LHCN-M2 (cell line): ENCODE results near the gene TRPM3. TPM values are rescaled to one million over a fixed set of nuclear protein-coding genes. Genes with fewer than 3 reads are reported as not detected.
A peak's percentile ranks its signal among the peaks of the same experiment; 100 is the strongest.
"Not testable (repeated sequence)": the region's sequence is repeated elsewhere in the genome, so short reads cannot be mapped to it uniquely, and the experiment has no call there.

Source experiments
- DNase-seq: peaks from one replicate; pipeline ENCODE4 v3.0.0-alpha.2; 2012; ENCODE audit warnings: low read depth
- total RNA-seq: library from RNA; depleted of rRNA; stranded (reverse); fragments of >200 nt; gene quantifications from 2 replicates; pipeline ENCODE4 v1.2.3, GENCODE V29; 2014

The TRPM3 gene
- total RNA-seq, 1 experiment from 2014 or later = 3.4 TPM

DNA sequence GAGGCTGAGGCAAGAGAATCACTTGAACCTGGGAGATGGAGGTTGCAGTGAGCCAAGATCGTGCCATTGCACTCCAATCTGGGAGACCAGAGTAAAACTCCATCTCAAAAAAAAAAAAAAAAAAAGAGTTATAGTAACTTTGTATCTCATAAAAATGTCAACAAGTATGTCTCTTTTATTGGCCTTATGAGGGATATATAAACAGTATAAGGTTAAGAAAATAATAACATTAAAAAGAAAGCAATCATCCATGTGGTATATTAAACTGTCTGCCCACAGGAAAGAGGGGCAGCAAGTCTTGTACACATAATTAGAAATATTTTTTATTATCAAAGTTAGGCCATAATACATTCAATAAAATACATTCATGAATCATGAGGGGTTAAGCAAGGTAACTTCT, 447.6 kb downstream of the TRPM3 start:
- no peak for DNase-seq

DNA sequence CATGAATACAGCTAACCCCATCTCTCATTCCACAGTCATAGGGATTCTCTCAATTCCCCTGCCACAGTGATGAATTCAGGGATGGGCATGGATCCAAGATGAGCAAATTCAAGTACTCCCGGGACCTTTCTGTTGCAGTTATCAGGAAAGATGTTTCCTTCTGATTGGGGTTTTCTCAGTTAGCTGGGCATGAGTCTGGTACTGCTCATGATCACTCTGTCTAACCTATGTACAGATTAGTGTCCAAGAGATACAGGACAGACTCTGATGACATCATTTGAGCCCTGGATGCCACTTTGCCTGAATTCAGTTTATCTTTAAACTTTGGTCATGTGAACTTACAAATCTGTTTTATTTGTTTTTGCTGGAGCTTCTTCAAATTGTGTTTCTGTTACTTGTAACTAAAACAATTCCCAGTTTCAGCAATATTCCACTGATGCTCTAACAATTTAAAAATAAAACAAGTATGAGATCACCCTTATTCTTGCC, 449.2 kb downstream of the TRPM3 start:
- peak; percentile 68 for DNase-seq

DNA sequence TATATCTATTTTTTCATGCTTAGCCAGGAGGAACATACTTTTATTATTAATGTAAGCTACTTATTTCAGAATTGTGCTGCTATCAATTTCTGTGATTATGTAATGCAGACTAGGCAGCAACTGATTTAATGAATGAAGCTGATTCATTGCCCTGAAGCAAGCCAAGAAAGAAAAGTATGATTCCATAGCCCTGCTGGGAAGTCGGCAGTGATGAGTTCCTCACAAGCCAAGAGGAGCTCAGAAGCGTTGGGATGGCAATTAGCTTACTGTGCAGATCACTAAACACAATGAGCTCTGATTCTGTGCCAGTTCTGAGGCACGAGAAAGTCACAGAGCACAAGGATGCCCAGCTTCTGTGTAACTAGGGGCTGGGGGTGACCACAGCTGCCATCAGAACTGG, 452.7 kb downstream of the TRPM3 start:
- DNase-seq = no peak

DNA sequence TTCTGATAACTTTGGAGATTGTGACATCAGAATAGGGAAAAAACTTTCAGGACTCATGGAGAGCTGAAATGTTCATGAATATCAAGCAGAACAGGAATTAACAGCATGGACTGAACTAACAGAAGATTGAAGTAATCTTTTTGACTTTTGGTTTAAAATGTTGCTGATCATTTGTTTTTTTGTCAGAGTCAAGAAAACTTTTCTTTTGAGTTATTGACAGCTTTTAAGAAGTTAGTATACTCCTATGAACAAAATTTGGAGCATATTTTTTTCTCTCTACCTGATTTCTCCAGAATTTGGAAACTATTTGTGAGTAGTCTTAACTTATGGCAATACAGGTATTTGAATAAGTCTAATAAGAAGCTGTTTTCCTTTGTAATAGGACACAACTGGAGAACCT, 462.7 kb downstream of the TRPM3 start:
- peak; percentile 6 for DNase-seq

DNA sequence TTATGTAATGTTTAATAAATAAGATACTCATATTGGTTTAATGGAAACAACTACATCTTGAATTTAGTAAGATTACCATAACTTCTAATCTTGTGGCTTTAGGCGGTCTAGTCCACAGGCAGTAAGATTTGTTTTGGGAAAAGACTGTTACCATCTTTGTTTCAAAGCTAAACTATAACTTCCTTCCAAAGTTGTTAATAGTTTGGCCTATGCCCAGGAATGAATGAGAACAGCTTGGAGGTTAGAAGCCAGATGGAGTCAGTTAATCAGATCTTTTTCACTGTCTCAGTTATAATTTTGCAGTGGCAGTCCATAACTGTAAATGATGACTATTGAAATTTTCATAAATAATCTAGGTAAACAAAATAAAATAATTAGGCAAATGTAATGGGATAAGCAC, 465.1 kb downstream of the TRPM3 start:
- no peak for DNase-seq

DNA sequence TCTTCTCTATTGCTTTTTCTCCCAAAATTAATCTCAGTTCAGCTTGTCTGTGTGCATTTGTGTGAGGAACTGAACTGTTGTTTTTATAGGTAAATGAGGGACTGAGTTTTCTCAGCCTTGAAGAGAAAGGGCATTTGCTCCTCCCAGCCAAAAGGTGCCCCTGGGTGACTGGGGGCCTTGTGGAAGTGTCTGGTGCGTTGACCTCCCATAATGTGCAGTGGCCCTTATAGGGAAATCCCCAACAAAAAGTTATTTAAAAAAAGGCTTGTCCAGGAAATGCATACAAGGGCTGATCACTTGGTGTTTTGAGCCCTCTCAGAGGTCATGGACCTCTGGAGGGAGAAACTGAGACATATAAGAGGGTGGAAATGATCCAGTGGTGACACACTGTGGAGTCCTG, 467.3 kb downstream of the TRPM3 start:
- no peak for DNase-seq

DNA sequence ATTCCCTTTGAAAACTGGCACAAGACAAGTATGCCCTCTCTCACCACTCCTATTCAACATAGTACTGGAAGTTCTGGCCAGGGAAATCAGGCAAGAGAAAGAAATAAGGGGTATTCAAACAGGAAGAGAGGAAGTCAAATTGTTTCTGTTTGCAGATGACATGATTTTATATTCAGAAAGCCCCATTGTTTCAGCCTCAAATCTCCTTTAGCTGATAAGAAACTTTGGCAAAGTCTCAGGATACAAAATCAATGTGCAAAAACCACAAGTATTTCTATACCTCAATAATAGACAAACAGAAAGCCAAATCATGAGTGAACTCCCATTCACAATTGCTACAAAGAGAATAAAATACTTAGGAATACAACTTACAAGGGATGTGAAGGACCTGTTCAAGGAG, 476.8 kb downstream of the TRPM3 start:
- not testable (repeated sequence) for DNase-seq

DNA sequence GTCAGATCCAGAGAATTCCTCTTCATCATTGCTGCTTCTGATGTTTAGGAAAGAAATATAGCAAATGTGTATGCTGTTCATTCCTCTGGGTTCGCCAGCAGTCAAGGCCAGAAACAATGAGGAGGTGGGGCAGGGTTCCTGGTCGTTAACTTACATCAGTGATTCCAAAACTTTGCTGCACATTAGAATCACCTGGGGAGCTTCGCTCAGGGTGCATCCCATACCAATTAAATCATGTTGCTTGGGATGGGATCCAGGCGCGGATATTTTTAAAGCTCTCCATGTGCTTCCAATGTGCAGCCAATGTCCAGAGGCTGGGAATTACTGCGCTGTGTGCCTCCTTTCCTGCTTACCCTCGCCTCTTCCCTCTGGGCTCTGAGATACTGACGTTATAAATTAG, 479.1 kb downstream of the TRPM3 start:
- no peak for DNase-seq

DNA sequence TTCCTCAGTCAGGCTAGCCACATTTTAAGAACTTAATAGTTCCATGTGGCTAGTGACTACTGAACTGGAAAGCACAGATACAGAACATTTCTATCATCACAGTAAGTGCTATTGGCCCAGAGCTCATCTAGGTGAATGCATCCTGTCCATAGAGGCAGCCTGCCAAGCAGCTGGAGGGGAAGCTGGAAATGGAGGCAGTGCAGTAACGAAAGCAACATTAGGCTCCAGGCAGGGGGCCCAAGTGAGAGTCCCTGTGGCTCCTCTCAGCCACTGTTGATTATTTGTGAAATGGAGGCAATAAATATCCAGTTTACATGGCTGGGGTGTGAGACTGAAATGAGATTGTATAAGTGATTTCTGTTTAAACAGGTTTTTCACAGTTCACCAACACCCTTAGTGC, 479.8 kb downstream of the TRPM3 start:
- DNase-seq = no peak

DNA sequence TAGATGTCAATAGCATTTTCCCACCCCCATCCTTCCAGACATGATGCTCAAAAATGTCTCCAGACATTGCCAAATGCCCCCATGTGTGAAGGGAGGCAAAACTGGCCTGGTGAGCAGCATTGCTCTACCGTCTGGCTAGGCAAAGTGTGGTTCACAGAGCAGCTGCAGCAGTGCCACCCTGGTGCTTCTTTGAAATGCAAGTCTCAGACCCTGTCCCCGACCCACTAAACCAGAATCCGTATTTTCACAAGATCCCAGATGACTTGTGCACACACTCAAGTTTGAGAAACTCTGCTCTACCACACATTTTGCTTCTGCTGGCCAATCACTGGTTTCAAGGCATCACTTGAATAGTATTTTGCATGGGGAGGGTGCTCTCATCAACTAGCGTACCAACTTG, 480.4 kb downstream of the TRPM3 start:
- DNase-seq = no peak

DNA sequence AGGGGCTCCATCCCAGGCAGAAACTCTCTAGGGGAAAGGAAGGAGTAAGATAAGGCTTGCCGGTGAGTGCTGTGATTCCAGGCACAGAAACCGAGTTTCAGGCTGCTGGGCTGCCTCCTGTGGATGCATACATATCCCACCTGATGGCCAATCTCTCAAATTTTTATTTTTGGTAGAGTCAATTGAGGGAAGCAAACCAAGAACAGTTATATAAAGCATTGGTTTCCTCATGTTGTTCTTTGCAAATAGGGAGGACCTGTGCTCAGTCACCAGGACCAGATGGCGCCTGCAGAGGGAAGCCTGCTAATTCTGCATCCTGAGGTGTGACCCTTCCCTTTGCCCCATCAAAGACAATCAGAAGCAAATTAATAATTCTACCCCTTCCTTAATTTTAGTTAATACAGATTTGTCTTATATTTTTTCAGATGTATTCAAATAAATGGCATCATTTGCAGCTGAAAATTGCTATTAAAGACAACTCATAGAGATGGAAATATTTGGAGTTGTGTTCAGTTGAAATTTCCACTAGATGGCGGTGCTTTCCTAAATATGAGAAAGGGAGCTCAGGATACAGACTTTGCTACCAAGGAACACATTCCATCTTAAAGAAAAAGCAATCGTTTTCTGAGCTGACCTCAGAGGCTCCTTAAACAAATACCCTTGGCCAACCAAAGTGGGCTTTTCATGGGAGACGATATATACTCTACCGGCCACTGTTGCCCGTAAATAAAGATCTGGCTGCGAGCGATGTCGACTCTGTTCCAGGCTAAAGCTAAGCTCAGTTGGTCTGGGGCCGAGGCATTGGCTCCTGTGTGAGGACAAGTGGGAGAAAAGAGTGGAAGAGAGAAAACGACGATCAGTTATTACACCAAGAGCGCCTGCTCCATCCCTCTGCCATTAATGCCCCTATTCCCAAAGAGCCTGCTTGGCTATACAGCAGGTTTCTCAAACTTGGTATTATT, 481.3 kb downstream of the TRPM3 start:
- DNase-seq = peak; percentile 55

DNA sequence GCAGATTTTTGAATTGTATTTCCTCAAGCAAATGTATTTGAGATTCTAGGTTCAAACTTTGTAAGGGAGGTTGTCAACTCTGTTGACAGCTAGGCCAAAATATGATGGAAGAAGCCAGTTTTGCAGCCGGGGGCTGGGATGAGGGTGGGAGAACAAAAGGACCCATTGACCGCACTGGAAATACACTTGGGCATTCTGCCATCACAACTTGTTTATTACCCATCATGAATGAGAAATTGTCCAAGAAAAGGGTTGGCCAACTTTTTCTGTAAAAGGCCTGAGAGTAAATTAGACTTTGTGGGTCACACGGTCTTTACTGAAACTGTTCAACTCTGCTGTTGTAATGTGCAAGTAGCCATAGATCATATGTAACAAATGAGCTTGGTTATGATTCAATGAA, 485.6 kb downstream of the TRPM3 start:
- no peak for DNase-seq

DNA sequence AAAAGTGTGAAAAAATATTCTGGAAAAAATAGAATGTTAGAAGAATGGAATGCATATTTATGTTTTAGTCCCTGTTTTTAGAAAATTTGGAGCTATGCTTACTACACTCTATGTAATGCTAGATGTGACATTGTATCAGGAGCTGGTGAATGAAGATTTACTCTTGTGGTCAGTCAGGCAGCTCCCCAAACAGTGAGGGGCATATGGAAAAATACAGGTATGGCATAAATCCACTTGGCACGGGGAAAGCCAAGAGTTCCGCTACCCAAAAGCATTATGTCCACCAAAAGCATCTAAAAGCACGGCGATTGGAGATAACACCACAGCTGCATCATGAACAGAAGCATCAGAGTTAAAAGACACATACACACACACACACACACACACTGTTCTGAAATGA, 486.7 kb downstream of the TRPM3 start:
- DNase-seq = no peak

DNA sequence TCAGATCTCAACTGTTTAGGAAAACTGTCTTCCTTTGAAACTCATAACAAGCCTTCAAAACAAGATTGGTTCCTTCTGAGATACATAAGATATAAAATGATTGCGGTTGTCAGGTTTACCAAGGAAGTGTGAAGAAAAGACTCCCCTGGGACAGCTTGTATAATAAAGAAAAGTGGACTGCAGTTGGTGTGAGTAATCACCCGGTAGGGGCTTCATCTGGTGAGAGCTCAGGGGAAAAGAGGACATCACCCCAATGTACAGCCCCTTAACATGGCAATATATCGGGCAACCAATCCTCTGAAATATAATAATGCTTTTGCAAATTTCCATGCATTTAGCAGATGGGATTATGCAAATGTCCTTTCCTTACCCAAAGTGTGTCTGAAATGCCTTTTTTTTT, 490.4 kb downstream of the TRPM3 start:
- DNase-seq = no peak

DNA sequence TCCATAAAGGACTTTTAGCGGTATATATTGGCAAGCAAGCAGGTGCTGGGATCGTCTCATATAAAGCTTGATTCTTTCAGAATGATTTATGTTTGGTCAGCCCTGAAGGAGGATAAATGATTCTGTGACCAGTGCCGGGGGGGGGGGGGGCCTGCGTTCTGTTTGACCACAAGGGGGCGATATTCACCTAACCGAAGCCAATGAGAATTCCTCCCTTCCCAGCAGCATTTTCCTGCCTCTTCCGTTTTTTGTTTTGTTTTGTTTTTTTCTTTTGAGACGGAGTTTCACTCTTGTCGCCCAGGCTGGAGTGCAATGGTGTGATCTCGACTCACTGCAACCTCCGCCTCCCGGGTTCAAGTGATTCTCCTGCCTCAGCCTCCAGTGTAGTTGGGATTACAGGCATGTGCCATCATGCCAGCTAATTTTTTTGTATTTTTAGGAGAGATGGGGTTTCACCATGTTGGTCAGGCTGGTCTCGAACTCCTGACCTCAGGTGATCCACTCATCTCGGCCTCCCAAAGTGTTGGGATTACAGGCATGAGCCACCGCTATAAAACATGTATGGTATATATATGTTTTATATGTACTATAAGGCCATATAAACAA, 492.2 kb downstream of the TRPM3 start:
- peak; percentile 6 for DNase-seq

DNA sequence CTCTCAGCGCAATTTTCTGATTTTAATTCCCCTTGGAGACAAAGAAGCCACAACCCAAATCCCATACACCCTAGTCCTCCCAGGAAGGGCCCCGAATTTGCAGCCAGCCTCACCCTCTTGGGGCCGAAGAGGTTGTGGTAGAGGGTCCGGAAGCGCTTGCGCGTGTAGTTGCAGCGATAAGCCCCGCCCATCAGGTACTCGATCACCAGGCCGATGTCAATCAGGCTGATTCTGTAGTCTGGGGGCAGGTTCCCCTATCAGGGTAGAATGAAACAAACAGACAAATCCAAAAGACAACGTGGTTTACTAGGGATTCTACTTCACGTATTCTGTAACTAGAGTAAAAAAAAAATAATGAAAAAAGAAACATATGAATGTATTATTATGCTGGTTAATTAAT, 496.3 kb downstream of the TRPM3 start:
- DNase-seq = no peak

DNA sequence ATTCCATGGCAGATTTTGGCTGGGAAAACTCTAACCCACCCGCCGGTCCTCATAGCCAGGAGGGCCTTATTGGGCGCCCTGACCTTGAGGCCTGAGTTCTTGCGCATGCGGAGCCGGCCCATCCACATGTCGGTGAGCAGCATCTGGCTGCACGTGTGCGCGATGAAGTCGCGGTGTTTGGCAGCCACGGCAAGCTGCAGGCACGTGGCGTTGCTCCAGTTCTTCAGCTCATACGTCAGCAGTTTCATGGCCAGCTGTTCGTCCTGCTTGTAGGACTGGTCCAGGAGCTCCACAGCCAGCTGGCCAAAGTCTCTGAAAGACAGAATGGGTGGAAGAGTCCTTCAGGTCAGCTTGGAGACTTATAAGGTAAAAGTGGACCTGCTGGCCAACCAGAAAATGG, 502.6 kb downstream of the TRPM3 start:
- no peak for DNase-seq

DNA sequence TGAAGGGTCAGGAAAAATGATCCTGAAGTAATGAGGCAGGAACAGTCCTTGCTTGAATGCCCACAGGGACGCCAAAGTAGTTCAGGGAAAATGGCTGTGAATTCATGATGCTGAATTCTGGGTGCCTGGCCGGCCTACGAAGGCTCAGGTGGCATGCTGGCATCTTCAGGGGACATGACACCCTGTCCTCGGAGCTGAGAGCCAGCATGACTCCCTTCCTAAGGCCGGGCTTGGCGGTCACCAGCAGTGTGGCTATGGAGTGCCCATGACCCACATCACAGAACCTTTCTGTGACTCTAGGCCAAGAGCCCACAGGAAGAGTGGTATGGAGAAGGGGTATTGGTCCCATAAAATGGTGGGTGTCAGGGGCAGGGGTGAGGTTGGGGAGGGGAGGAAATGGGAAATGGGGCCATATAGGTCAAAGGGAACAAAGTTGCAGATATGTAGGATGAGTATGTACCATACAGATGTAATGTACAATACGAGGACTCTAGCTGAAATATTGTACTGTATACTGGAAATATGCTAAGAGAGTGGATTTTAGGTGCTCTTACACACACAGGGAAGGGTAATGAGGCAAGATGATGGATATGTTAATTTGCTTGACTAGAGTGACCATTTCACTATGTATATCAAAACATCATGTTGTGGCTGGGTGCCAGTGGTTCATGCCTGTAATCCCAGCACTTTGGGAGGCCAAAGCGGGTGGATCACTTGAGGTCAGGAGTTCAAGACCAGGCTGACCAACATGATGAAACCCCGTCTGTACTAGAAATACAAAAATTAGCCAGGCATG, 504.2 kb downstream of the TRPM3 start:
- no peak for DNase-seq

DNA sequence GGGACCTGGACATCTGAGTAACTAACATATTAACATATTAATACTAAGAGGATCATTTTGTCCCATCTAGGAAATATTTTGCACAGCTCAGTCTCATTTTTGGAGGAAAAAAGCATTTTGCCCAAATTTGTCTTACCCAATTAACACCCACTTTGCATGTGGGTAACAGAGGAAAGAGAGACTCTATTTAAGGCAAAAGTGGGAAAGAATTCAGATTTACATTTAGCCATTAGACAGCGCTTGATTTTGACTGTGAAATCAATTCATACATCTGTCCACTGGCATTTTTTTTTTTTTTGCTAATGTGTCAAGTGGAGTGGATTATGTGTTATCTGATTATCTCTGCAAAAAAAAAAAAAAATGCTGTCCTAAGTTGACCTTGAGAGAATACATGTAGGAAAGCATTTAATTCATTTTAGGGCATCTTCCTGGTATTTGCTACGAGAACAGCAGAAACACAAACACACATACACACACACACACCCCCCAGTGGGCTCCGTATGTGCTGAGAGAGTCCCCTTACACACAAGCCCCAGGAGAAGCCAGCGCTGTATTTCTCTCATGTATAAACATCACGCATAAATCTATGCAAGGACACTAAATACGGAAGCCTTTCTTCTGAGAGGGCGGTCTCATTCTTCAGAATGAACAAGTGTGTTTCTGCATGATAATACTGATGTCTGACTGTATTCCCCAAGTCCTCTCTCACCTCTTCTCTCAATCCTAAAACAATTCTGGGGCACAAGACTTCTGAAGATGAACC, 505.0 kb downstream of the TRPM3 start:
- no peak for DNase-seq

DNA sequence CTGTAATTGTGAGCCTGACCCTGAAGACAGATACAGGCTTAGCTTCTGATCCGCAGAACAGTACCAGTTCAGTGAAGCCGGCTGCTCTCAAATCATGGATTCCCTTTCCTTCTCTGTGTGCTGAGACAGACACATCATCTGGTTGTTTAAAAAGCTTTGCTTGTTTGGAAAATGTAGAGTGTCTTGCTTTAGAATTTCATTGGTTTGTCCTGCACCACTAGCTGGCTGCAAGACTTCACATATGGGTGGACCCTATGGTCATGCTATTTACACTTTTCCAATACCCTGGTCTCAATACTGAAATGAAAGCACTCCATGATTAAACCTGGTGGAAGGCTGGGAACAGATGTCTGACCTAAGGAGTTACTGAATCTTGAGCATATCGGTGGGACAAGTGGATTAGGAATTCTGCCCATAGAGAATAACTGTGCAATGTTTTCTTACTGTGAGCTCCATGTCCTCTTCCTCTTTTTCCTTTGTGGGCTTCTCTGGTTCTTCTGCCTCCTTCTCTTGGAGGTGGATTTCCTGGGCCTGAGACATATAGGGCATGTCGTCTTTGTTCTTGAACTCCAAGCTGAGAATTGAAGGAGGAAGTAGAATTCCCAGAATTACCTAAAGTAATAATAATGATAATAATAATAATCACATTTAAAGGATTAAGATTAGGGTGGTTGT, 505.8 kb downstream of the TRPM3 start:
- DNase-seq = no peak
